ENCODE results near the gene P2RX3. TPM values are rescaled to one million over a fixed set of nuclear protein-coding genes. Genes with fewer than 3 reads are reported as not detected.

P2RX3 gene
- total RNA-seq, 3 donors from 2014 or later = not detected

DNA sequence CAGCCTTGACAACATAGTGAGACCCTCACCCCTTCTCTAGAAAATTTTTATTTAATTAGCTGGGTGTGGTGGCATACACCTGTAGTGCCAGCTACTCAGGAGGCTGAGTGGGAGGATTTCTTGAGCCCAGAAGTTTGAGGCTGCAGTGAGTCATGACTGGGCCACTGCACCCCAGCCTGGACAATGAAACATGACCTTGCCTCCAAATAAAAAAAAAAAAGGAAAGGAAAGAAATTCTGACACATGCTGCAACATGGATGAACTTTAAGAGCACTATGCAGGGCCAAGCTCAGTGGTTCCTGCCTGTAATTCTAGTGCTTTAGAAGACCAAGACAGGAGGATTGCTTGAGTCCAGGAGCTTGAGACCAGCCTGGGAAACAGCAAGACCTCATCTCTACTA is 80.0 kb downstream of the P2RX3 start:
- no peaks in the 10 kb centered on the region for H3K36me3 ChIP-seq (ENCODE audit: low read depth)
- TF ChIP-seq, protein P1, sequence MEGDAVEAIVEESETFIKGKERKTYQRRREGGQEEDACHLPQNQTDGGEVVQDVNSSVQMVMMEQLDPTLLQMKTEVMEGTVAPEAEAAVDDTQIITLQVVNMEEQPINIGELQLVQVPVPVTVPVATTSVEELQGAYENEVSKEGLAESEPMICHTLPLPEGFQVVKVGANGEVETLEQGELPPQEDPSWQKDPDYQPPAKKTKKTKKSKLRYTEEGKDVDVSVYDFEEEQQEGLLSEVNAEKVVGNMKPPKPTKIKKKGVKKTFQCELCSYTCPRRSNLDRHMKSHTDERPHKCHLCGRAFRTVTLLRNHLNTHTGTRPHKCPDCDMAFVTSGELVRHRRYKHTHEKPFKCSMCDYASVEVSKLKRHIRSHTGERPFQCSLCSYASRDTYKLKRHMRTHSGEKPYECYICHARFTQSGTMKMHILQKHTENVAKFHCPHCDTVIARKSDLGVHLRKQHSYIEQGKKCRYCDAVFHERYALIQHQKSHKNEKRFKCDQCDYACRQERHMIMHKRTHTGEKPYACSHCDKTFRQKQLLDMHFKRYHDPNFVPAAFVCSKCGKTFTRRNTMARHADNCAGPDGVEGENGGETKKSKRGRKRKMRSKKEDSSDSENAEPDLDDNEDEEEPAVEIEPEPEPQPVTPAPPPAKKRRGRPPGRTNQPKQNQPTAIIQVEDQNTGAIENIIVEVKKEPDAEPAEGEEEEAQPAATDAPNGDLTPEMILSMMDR (IDR thresholded peaks at IDR 0.05) = no peak

DNA sequence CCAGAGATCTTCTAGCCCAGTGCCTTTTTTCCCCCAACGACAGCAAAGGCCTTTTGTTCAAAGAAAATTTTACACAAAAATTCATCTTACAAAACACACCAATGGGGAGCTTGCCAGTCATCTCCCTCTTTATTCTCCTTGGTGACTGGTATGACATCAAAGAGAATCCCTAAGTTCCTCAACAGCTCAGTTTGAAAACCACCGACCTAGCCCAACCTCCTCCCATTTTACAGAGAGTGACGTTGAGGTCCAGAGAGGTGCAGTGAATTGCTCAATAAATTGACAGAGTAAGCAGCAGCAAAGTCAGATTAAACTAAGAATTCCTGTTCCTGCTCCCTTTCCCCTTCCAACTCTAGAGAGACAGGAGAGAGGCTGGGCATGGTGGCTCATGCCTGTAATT is 81.0 kb downstream of the P2RX3 start:
- Histone ChIP-seq H3K36me3 (ENCODE audit: low read depth) (no peaks in the 10 kb centered on the region), H3K4me1 (ENCODE audit: low read depth) (no peaks in the 10 kb centered on the region), H3K9me3 (no peaks in the 10 kb centered on the region), H3K4me3 (no peak overlapping the region)
- intact Hi-C loops (cut with DNase I, micrococcal nuclease) = no loop called here
- no peak for ATAC-seq
- DNase-seq = no peak
- TF ChIP-seq, protein P1 (IDR thresholded peaks at IDR 0.05) = no peak

More for the DNA sequence above, 80.0 kb downstream of the P2RX3 start:
- intact Hi-C loops (cut with DNase I, micrococcal nuclease) = no loop called here
- H3K4me1 ChIP-seq (ENCODE audit: low read depth) = no peaks in the 10 kb centered on the region
- H3K4me3 ChIP-seq = no peak overlapping the region
- ATAC-seq = no peak
- DNase-seq = no peak
- no peaks in the 10 kb centered on the region for H3K9me3 ChIP-seq

DNA sequence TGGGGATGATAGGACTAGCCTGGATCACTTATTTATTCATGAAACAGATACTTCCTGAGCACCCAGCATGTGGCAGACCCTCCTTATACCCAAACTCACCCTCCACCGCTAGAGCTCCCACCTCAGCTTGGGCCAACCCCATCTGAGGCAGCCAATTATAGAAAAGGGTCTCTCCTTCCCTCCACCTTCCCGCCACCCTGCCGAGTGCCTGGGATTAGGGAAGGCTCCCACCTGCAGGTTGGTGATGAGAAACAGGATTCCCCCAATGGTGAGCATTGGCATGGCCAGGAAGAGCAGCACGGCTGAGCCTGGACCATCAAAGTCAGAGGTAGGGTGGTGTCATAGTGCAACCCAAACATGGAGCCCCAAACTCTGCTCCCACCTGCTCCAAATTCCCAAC is 82.9 kb downstream of the P2RX3 start:
- DNase-seq (no peak), ATAC-seq (no peak)
- peaks cover 9% of the 10 kb centered on the region for H3K4me1 ChIP-seq (ENCODE audit: low read depth)
- H3K9me3 ChIP-seq = no peaks in the 10 kb centered on the region
- intact Hi-C loops (cut with DNase I, micrococcal nuclease) = no loop called here
- H3K36me3 ChIP-seq (ENCODE audit: low read depth) = no peaks in the 10 kb centered on the region
- TF ChIP-seq, protein P1 (IDR thresholded peaks at IDR 0.05) = no peak
- H3K4me3 ChIP-seq = no peak overlapping the region

DNA sequence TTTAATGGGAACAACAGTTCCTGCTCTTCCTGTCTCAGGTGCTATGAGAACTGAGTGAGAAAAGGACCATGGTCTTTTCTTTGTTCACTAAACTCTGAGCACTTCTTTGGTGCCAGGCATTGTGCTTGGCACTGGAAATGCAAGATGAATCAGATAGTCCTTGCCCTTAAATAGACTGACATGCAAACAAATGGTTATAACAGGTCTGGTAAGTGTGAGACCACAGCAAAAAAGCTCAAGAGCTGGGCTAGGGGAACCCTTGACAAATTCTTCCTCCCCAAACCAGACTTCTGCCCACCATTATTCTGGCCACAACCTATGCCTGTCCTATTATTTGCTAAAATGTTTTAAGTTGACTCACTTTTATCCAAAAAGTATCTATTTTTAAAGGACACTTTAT is 83.7 kb downstream of the P2RX3 start:
- Histone ChIP-seq H3K4me1 (ENCODE audit: low read depth) (peaks cover 14% of the 10 kb centered on the region), H3K36me3 (ENCODE audit: low read depth) (no peaks in the 10 kb centered on the region), H3K9me3 (no peaks in the 10 kb centered on the region), H3K4me3 (no peak overlapping the region)
- ATAC-seq (no peak), DNase-seq (no peak)
- intact Hi-C loops (cut with DNase I, micrococcal nuclease) = no loop called here
- TF ChIP-seq, protein P1 (IDR thresholded peaks at IDR 0.05) = no peak

Other genes with a start within 250 kb of the P2RX3 start
- gene LRRC55, start 156.4 kb upstream of the P2RX3 start, total RNA-seq = 1 to 10 TPM in 1 of 3 donors, under 1 TPM in 1, not detected in 1; 0.19 to 1.4 TPM
- gene APLNR, start 101.1 kb upstream of the P2RX3 start, total RNA-seq = 1 to 10 TPM; 2.4 to 5.7 (median 2.8) TPM
- gene TNKS1BP1, start 13.4 kb upstream of the P2RX3 start, total RNA-seq = 100 to 1,000 TPM in 1 of 3 donors, 10 to 100 TPM in 2; 90.0 to 149 (median 94.3) TPM
- gene SSRP1, start 2.5 kb upstream of the P2RX3 start, total RNA-seq = 10 to 100 TPM; 59.5 to 79.3 (median 65.8) TPM
- gene PRG3, start 42.8 kb downstream of the P2RX3 start, total RNA-seq = not detected
- under 1 TPM in 1 of 3 donors, not detected in 2; 0.24 TPM for gene PRG2, start 52.3 kb downstream of the P2RX3 start, total RNA-seq
- gene SLC43A3, start 88.8 kb downstream of the P2RX3 start, total RNA-seq = 10 to 100 TPM in 2 of 3 donors, 1 to 10 TPM in 1; 6.3 to 24.4 (median 16.9) TPM
- under 1 TPM; 0.38 to 0.73 (median 0.48) TPM for gene RTN4RL2, start 122.2 kb downstream of the P2RX3 start, total RNA-seq
- 10 to 100 TPM in 1 of 3 donors, 1 to 10 TPM in 2; 8.3 to 22.6 (median 9.9) TPM for gene SLC43A1, start 177.3 kb downstream of the P2RX3 start, total RNA-seq
- gene TIMM10, start 192.4 kb downstream of the P2RX3 start, total RNA-seq = 10 to 100 TPM; 25.5 to 50.1 (median 49.9) TPM
- not detected for gene SMTNL1, start 199.2 kb downstream of the P2RX3 start, total RNA-seq
- gene UBE2L6, start 229.3 kb downstream of the P2RX3 start, total RNA-seq = 10 to 100 TPM; 26.1 to 57.3 (median 53.9) TPM